Psoas muscle (tissue), 8 donors: Measurements from ENCODE around the gene C1orf116. TPM values are rescaled to one million over a fixed set of nuclear protein-coding genes. Genes with fewer than 3 reads are reported as not detected.

Experiments
- ATAC-seq, 4 donors: fragments of 200-7000 bp; cut with Tn5 transposase; one replicate each; pipeline ENCODE4 v1.9.1; 2020; ENCODE audit warnings: moderate library complexity in 3 of 4, mild to moderate bottlenecking in 2 of 4
- DNase-seq, 2 donors: peaks; one replicate each; pipeline ENCODE4 v3.0.0-alpha.2; 2020
- H3K27ac ChIP-seq: fragments of 200-600 bp; one replicate; pipeline ENCODE4 v1.8.0; 2022
- H3K27me3 ChIP-seq, 3 donors: fragments of 200-600 bp in 1 of 3; one replicate each; pipeline versions ENCODE4 v1.6.1 to v1.8.0; 2013 to 2022; ENCODE audit warnings: low read length in 2 of 3, mild to moderate bottlenecking in 2 of 3, moderate library complexity in 1 of 3; ENCODE audit not compliant: insufficient read depth in 3 of 3
- H3K36me3 ChIP-seq, 2 donors: fragments of 200-600 bp in 1 of 2; one replicate each; pipeline versions ENCODE4 v1.6.1 to v1.8.0; 2013 to 2022; ENCODE audit warnings: low read depth in 1 of 2, mild to moderate bottlenecking in 1 of 2, moderate library complexity in 1 of 2; ENCODE audit not compliant: insufficient read depth in 1 of 2
- H3K4me1 ChIP-seq: fragments of 200-600 bp; one replicate; pipeline ENCODE4 v1.8.0; 2022
- H3K4me3 ChIP-seq: fragments of 200-600 bp; one replicate; pipeline ENCODE4 v1.8.0; 2022; ENCODE audit warnings: mild to moderate bottlenecking
- H3K9me3 ChIP-seq: fragments of 200-600 bp; one replicate; pipeline ENCODE4 v1.8.0; 2022
- CTCF ChIP-seq: fragments of 200-600 bp; IDR thresholded peaks from one replicate; pipeline ENCODE4 v1.8.0; 2022; ENCODE audit warnings: antibody characterized with exemption
- WGBS, 3 donors: extraction: QIAGEN DNeasy Blood & Tissue Kit; methylation state at CpG; one replicate each; pipeline versions ENCODE4 v1.1.6 to v1.1.7; 2013; 5-methylcytosine and 5-hydroxymethylcytosine counted together
- intact Hi-C, 2 donors: fragments of 100-400 bp; cut with DNase I; formaldehyde crosslinking; loops; one replicate each; pipeline versions ENCODE4 v1.11.0 to v1.14.2; 2022
- polyA plus RNA-seq, 3 donors: library from polyadenylated mRNA; stranded (reverse); fragments of 200-250 nt; gene quantifications; one replicate each; pipeline ENCODE4 v1.2.3, GENCODE V29; 2013
- total RNA-seq, 4 donors: library from RNA; stranded (reverse); fragmentation: NEBNext Ultra II Directional in 2 of 4; extraction: Animal tissue kit (Norgen Biotek cat#: 25700) in 2 of 4; gene quantifications; one replicate each; pipeline versions ENCODE4 v1.2.1 to v1.2.4, GENCODE V29; 2021 to 2023
- donor health status: healthy with polysubstance abuse.
- donor health status: DM: no; HTN: no; CAD: no; lungs with moderate emphysema.
- donor health status: Bipolar disorder and iron deficiency.
- donor health status: healthy.
- donor health status: DM: yes; HTN: yes; CAD: no.
- donor health status: DM: no; HTN: no; CAD: no.
- donor health status: DM: no; HTN: no; CAD: no.
- donor health status: DM: yes; HTN: yes; CAD: no.

Gene C1orf116
- total and polyA plus RNA-seq, 7 donors: 0.12 to 1.4 (median 0.35) TPM

GRCh38 chr1:207004931-207005830 is 27.4 kb downstream of the C1orf116 start:
- peak; percentile 49 for TF ChIP-seq CTCF

GRCh38 chr1:207003210-207003609 is 29.3 kb downstream of the C1orf116 start:
- H3K36me3 ChIP-seq: no peaks in the 10 kb centered on the region
- no peak overlapping the region for H3K27ac ChIP-seq
- no peaks in the 10 kb centered on the region for H3K4me1 ChIP-seq
- ATAC-seq: no peak
- 72 to 88% (median 73%) methylated on average over 4 of the region's 4 CpGs for WGBS, 3 donors
- no peak for TF ChIP-seq CTCF
- DNase-seq: no peak
- H3K9me3 ChIP-seq: no peaks in the 10 kb centered on the region
- H3K4me3 ChIP-seq: no peak overlapping the region
- H3K27me3 ChIP-seq: no peaks in the 10 kb centered on the region
- intact Hi-C loops: no loop called here

More at GRCh38 chr1:207004931-207005830, 27.4 kb downstream of the C1orf116 start:
- peak; percentile 39 to 77 (median 58) for ATAC-seq
- Histone ChIP-seq H3K27ac (no peak overlapping the region), H3K4me1 (no peaks in the 10 kb centered on the region), H3K4me3 (no peak overlapping the region), H3K9me3 (no peaks in the 10 kb centered on the region), H3K36me3 (no peaks in the 10 kb centered on the region), H3K27me3 (no peaks in the 10 kb centered on the region)
- intact Hi-C loops: no loop called here
- WGBS, 3 donors: 40 to 52% (median 45%) methylated on average over 9 of the region's 9 CpGs
- DNase-seq: no peak

- no peak for TF ChIP-seq CTCF
- Histone ChIP-seq H3K36me3 (no peaks in the 10 kb centered on the region), H3K27me3 (no peaks in the 10 kb centered on the region), H3K4me3 (no peak overlapping the region), H3K27ac (no peak overlapping the region), H3K4me1 (no peaks in the 10 kb centered on the region), H3K9me3 (no peaks in the 10 kb centered on the region)
- WGBS, 3 donors: 57 to 78% (median 76%) methylated on average over 1 of the region's 1 CpG
- ATAC-seq: no peak
- no peak for DNase-seq
- intact Hi-C loops: no loop called here
These were observed 29.8 kb downstream of the C1orf116 start for GRCh38 chr1:207002724-207003146.

- intact Hi-C loops: no loop called here
- Histone ChIP-seq H3K36me3 (no peaks in the 10 kb centered on the region), H3K27ac (no peak overlapping the region), H3K4me3 (no peak overlapping the region), H3K27me3 (no peaks in the 10 kb centered on the region), H3K4me1 (no peaks in the 10 kb centered on the region), H3K9me3 (no peaks in the 10 kb centered on the region)
- no peak for TF ChIP-seq CTCF
- WGBS, 3 donors: 78 to 89% (median 83%) methylated on average over 5 of the region's 5 CpGs
- ATAC-seq: no peak
- no peak for DNase-seq
These were observed 30.9 kb downstream of the C1orf116 start for GRCh38 chr1:207001492-207002245.
